Activated T-helper 1 cell treated with anti-CD3 and anti-CD28 coated beads, Interleukin-2, amount 50 U/mL, for 16 hours (primary cell): ENCODE measurements around the gene MAP7D3.

Source experiments
- DNase-seq, 2 donors: peaks; one replicate each; pipeline ENCODE4 v3.0.0-alpha.2; 2020; ENCODE audit warnings: low read depth in 1 of 2, low spot score in 1 of 2

The MAP7D3 gene

DNA sequence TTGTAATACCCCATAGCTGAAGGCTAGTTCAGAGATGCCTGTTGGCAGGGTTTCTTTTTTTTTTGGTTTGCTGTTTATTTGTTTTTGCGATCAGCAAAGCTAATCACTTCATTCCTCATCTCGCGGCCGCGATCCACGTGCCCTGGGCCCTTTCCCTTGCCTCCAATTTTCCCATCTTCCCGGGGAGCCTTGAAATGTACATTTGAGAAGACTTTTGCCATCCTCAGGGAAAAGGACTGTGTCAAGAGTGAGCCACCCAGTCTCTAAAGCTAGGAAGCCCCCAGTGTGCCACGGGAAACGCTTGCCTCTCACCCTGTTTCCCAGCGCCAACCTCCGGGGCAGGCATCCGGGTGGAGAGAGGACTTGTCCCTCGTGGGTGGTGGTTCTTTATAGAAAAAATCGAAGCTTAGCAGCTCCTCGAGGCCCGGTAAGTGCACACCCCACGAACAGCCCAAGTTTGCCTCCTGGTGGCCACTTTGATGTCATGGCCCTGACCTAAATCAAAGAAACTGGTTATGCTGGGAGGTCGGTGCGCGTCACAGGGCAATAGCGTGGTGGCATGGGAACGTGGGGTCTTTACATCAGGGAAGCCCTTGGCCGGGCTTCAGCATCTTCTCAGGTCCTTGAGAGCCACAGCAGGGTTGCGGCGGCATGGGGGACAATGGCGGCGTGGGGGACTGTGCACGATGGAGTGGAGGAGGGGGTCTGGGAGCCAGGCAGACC is 42.0 kb downstream of the MAP7D3 start:
- DNase-seq, result no peak

DNA sequence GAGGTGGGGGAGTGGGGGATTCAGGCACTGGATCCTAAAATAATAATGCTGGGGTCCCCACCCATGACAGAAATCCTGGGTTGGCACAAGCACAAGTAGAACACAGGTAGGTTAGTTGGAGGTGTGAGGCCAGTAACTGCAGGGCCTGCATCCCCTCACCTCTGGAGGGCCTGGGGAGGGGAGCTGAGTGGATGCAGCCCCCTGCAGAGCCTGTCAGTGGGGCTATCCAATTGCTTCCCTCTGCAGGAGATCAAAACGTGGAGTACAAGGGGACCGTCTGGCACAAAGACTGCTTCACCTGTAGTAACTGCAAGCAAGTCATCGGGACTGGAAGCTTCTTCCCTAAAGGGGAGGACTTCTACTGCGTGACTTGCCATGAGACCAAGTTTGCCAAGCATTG is 43.7 kb downstream of the MAP7D3 start:
- no peak for DNase-seq

- DNase-seq, result no peak
Measured at GRCh38 chrX:136206916-136207315, 44.3 kb downstream of the MAP7D3 start.

DNA sequence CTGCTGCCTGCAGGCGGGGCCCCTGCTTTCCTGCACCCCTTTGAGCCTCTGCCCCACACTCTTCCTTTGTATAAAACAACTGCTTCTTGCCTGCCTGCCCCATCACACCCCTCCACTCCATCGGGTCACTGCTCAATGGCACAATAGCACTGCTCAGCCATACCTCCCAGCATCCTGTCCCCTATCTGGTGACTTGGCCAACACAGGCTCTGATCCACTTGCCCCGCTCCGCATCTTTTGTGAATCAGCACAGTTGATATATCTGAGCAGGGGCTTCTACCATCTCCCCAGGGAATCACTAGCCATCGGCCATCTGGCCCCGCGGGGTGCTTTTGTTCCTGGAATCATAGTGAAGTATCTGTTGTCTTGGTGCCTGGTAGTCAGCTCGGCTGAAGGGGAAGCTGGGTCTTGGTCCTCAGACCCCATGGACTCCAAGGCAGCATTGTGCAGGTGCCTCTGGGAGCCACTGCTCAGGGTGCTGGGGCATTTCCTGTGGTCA is 45.3 kb downstream of the MAP7D3 start:
- DNase-seq, result no peak

DNA sequence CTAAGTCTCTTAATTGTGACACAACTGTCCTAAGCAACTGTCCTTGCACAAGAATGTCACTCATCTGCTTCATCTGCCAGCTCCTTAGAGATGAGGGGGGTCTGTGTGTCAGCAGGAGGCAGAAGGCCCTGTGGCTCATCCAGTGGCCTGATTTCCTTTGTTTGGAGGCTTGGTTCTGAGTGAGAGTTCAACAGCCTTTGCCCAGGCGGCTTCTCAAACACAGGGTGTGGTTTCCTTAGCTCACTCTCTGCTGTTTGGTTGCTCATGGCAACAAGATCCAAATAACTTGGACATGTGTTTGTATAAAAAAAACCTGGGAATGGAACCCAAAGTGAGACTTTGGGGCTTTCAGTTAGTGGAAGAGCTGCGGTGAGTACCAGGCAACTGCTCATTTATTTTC is 46.6 kb downstream of the MAP7D3 start:
- DNase-seq, result no peak

DNA sequence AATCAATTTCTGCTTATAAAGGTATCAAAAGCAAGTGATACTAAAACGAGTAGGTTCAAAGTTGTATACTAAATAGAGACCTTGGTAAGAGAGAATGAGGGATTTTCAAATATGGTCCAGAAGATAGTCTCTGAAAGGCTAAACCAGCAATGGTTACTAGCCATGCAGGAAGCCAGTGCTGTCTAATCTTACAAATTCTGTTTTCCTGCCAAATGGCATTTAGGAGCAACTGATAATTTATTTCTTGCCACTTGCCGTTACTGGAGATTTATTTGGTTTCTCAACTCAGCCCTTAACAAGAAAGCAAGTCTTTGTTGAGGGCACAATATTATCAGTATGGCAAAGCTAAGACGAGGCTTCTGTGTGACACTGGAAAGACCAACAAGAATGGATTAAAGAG is 47.2 kb downstream of the MAP7D3 start:
- no peak for DNase-seq

GRCh38 chrX:136203438-136203837 is 47.8 kb downstream of the MAP7D3 start:
- no peak for DNase-seq

DNA sequence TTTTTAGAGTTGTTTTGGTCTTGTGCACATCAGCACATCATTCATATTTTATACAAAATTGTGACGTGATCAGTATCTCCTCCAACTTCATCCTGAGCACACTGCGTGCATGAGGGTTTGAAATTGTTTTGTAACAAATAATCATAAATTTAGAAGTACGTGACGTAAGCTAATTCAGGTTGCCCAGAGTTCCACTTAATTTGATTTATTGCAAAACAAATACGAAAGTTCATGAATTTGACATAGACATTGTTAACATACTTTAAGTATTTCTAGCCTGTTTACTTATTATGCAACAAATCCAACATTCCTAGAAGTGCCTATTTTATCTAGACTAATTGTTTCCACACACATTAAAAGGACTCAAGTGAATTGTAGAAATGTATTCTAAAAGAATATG is 48.3 kb downstream of the MAP7D3 start:
- no peak for DNase-seq

GRCh38 chrX:136201601-136202000 is 49.6 kb downstream of the MAP7D3 start:
- DNase-seq, result no peak

GRCh38 chrX:136200466-136200865 is 50.7 kb downstream of the MAP7D3 start:
- no peak for DNase-seq

DNA sequence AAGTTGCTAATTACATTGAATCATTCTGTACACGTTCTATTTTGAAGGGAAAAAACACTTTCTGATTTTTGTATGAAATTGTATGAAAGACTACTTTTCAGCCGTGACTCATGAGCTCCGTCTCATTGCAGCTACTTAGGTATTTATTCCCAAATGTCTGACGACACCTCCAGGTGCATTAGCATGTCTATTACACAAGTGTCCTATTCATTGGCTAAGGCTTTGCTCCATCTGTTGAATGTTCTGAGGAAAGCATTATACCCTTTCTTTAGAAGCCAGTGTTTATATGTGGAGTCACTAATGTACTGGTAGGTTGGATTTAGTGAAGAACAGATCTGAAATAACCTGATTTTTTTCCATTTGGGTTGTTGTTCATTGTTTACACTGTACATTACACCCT is 51.8 kb downstream of the MAP7D3 start:
- DNase-seq, result no peak

- no peak for DNase-seq
Measured at GRCh38 chrX:136198678-136199243, 52.4 kb downstream of the MAP7D3 start.

DNA sequence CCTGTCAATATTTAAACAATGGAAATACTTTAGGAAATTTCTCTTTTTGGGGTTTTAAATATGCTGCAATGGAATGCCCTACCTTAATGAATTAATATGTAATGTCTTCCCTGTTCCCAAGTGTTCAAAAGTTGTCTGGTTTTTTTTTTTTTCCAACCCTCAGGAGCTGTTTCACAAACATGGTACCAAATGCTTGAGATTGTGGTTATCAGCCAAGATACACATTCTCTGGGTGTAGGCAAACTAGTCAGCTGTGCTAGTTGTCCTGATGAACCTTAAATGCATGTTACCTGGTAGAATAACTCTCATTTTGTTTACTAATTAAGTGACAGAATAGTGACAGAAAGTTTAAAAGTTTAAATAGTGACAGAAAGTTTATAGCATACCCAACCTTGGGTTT is 53.2 kb downstream of the MAP7D3 start:
- no peak for DNase-seq

- no peak for DNase-seq
Measured at GRCh38 chrX:136196691-136197155, 54.5 kb downstream of the MAP7D3 start.

GRCh38 chrX:136195247-136195646 is 56.0 kb downstream of the MAP7D3 start:
- DNase-seq, result no peak

- DNase-seq, result no peak
Measured at GRCh38 chrX:136194536-136194935, 56.7 kb downstream of the MAP7D3 start.

DNA sequence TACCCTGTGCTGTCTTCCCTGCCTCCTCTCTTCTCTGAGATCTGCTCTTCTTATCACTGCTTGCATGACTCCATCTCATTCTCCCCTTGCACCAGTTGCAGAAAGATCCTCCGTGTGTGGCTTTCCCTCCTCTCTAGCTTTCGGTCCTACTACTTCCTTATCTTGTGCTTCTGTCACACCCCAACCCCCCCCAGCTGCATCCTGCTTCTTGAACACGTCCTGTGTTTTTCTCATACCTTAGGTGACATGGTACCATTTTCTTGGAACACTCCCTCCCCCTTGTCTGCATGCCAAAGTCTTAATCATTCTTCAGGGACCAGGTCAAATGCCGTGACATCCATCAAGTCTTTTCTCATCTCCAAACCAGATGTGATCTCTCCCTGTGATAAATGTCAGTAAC is 57.4 kb downstream of the MAP7D3 start:
- no peak for DNase-seq

- DNase-seq, result no peak
Measured at GRCh38 chrX:136192839-136193414, 58.3 kb downstream of the MAP7D3 start.

DNA sequence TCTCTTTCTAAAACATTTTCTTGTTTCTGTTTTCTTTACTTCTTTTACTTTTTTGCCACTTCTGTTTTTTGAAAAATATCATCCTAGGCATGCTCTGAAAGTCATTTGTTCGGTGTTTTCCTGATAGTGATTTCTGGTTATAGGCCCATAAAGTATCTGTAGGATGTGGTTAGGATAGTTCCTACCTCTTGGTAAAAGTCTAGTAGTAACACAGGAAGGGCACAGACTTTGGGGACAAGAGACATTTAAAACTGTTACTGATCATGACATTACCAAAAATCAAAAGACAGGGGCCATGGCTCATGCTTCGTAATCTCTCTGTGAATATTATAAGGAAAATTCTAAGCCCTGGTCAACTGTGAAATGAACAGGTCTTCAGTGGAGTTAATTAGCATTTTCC is 59.1 kb downstream of the MAP7D3 start:
- DNase-seq, result no peak

GRCh38 chrX:136191171-136191570 is 60.0 kb downstream of the MAP7D3 start:
- no peak for DNase-seq

DNA sequence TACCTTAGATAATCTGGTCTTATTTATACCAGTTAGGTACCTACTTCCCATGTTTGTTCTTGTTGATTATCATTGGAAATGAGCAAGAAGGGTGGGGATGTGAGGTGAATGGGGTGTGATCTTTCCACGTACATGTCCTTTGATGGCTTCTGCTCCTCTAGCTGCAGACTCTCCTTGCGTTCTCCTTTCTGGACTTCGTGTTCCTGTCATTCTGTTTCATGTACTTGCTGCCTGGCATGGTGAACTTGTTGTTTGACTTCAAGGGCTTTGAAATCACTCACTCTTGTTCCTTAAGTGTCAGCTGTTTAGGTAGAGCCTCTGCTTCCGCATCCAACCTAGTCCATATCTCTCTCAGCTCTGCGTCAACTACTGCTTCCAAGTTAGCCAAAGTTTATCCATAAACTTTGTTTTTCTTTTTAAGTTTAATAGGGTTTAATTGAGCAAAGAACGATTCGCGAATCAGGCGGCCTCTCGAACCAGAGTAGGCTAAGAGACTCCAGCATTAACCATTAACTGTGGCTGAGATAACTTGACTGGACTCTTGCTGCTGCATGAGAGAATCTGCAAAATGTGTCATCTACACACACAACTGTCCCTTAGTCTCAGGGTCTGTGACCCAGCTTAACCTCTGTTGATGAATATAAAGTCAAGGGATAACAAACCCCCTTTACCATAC is 61.0 kb downstream of the MAP7D3 start:
- no peak for DNase-seq

- DNase-seq, result no peak
Measured at GRCh38 chrX:136189222-136189621, 62.0 kb downstream of the MAP7D3 start.
